ENCODE results near the gene RHBDD1.

DNA sequence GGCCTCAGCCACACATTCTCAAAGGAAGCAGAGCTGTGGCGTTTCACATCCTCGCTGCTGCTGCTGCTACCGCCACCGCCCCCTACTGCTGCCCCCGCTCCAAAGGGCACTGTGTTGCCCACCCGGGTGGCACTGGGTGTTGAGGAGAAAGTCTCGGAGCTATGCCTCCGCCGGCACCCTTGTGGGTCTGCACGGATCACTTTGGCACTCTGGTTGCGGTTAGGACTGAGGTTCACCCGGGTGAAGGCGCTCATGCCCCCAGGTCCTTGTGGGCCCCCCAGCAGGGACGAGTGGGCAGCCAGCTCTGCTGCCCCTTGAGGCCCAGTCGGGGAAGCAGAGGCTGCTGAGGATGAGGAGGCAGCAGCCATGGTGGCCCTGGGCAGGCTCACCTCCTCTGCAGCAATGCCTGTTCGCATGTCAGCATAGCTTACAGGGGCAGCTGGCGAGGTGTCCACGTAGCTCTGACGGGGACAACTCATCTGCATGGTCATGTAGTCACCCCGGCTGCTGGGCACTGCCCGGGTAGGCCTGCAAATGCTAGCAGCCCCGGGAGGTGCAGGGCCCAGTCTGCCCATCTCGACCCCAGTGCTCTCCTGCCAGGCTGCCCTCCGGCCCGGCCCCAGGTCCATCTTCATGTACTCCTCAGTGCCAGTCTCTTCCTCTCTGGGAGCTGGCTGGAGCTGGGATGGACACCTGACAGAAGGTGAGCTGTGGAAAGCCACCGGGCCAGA, 40.4 kb upstream of the RHBDD1 start:
- TF ChIP-seq EZH2phosphoT487 (IDR thresholded peaks at IDR 0.05; ENCODE audit: insufficient read depth, low read depth), result no peak
- no peak for TF ChIP-seq EZH2 (IDR thresholded peaks at IDR 0.05; ENCODE audit: insufficient read depth, poor library complexity, severe bottlenecking)

Measured in GM23248 (cell line).